Hepatocyte (in vitro differentiated cells): ENCODE data around the gene POLD2. TPM values are rescaled to one million over a fixed set of nuclear protein-coding genes. Genes with fewer than 3 reads are reported as not detected.
A peak's percentile ranks its signal among the peaks of the same experiment; 100 is the strongest.

Experiments
- DNase-seq: peaks from one replicate; pipeline ENCODE4 v3.0.0-alpha.2; 2016; ENCODE audit warnings: low spot score
- H2AFZ ChIP-seq: fragments of 200-600 bp; sonication (generic); 2 replicates; pipeline ENCODE4 v1.6.0; 2016; ENCODE audit warnings: antibody characterized with exemption, mild to moderate bottlenecking
- H3K27ac ChIP-seq: fragments of 200-600 bp; sonication (generic); 2 replicates; pipeline ENCODE4 v1.5.1; 2016; ENCODE audit warnings: mild to moderate bottlenecking
- H3K27me3 ChIP-seq: fragments of 200-600 bp; sonication (generic); 2 replicates; pipeline ENCODE4 v1.6.1; 2016
- H3K36me3 ChIP-seq: fragments of 200-600 bp; sonication (generic); replicated peaks from 2 replicates; pipeline ENCODE4 v1.5.1; 2016; ENCODE audit warnings: low read depth; ENCODE audit not compliant: insufficient read depth
- H3K4me1 ChIP-seq: fragments of 200-600 bp; sonication (generic); 2 replicates; pipeline ENCODE4 v1.5.1; 2016; ENCODE audit warnings: mild to moderate bottlenecking, moderate library complexity; ENCODE audit not compliant: insufficient read depth
- H3K4me2 ChIP-seq: fragments of 200-600 bp; sonication (generic); 2 replicates; pipeline ENCODE4 v1.6.0; 2016
- H3K4me3 ChIP-seq: fragments of 200-600 bp; sonication (generic); 2 replicates; pipeline ENCODE4 v1.5.1; 2016; ENCODE audit warnings: mild to moderate bottlenecking
- H3K79me2 ChIP-seq: fragments of 200-600 bp; sonication (generic); 2 replicates; pipeline ENCODE4 v1.6.0; 2017; ENCODE audit warnings: mild to moderate bottlenecking
- H3K9me2 ChIP-seq: fragments of 200-600 bp; sonication (generic); replicated peaks from 2 replicates; pipeline ENCODE4 v1.6.0; 2017; ENCODE audit warnings: mild to moderate bottlenecking; ENCODE audit not compliant: insufficient read depth
- H3K9me3 ChIP-seq: fragments of 200-600 bp; sonication (generic); 2 replicates; pipeline ENCODE4 v1.5.1; 2016; ENCODE audit warnings: low read depth, mild to moderate bottlenecking
- H4K20me1 ChIP-seq: fragments of 200-600 bp; sonication (generic); 2 replicates; pipeline ENCODE4 v1.6.0; 2016; ENCODE audit warnings: mild to moderate bottlenecking; ENCODE audit not compliant: insufficient read depth, poor library complexity, severe bottlenecking
- EZH2 ChIP-seq: fragments of 200-600 bp; sonication (generic); IDR thresholded peaks from 2 replicates; pipeline ENCODE4 v1.6.1; 2016; ENCODE audit warnings: antibody characterized with exemption, mild to moderate bottlenecking, borderline replicate concordance
- EZH2phosphoT487 ChIP-seq: fragments of 200-600 bp; sonication (generic); IDR thresholded peaks from one replicate; pipeline ENCODE4 v1.6.1; 2018; ENCODE audit warnings: antibody characterized with exemption, mild to moderate bottlenecking, low read depth, moderate library complexity; ENCODE audit not compliant: unreplicated experiment, severe bottlenecking
- WGBS: methylation state at CpG from one replicate; pipeline ENCODE4 v1.1.6; 2016; ENCODE audit warnings: low lambda C conversion rate; ENCODE audit errors: missing lambda C conversion rate; 5-methylcytosine and 5-hydroxymethylcytosine counted together
- polyA plus RNA-seq: library from polyadenylated mRNA; unstranded; fragments of >200 nt; fragmentation: Nextera tagmentation; extraction: Ambion mirVana; gene quantifications from 2 replicates; pipeline ENCODE4 v1.2.1, GENCODE V29; 2016
- total RNA-seq: library from RNA; depleted of rRNA; stranded (reverse); fragments of >200 nt; gene quantifications from 2 replicates; pipeline ENCODE4 v1.2.3, GENCODE V29; 2014
- TF ChIP-seq, protein P1 (sequence below): fragments of 200-600 bp; sonication (generic); IDR thresholded peaks from 2 replicates; pipeline ENCODE4 v1.5.1; 2016; ENCODE audit warnings: antibody characterized with exemption, mild to moderate bottlenecking; ENCODE audit not compliant: poor library complexity

The POLD2 gene
- total and polyA plus RNA-seq, 2 experiments from 2014 or later: 59.9 to 110 TPM

DNA sequence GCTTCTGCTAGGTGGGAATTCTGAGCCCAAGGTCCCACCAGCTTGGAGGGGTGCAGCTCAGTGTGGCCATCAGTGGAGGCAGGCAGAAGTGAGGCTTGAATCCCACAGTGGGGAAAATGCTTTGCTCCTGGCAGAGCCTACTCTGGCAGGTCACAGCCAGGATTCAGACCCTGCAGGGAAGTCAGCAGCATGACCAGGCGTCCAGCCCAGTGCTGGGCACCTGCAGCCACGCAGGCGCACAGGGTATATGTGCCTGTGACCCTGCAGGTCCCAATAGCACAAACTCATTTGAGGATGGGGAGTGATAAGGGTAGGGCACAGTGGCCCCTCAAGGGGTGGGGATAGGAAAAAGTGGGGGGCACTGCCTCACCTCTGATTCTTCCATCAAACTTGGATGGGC, 27.6 kb downstream of the POLD2 start:
- Histone ChIP-seq H3K27me3 (no peaks in the 10 kb centered on the region), H3K36me3 (no peaks in the 10 kb centered on the region), H3K4me3 (no peak overlapping the region), H3K79me2 (no peaks in the 10 kb centered on the region), H3K4me2 (no peak overlapping the region), H3K27ac (no peak overlapping the region), H3K4me1 (peaks cover 5% of the 10 kb centered on the region), H2AFZ (no peak overlapping the region), H3K9me3 (no peaks in the 10 kb centered on the region), H3K9me2 (no peaks in the 10 kb centered on the region), H4K20me1 (no peaks in the 10 kb centered on the region)
- WGBS: 86% methylated on average over 3 of the region's 3 CpGs
- DNase-seq: no peak
- no peak for TF ChIP-seq EZH2
- TF ChIP-seq, protein P1, sequence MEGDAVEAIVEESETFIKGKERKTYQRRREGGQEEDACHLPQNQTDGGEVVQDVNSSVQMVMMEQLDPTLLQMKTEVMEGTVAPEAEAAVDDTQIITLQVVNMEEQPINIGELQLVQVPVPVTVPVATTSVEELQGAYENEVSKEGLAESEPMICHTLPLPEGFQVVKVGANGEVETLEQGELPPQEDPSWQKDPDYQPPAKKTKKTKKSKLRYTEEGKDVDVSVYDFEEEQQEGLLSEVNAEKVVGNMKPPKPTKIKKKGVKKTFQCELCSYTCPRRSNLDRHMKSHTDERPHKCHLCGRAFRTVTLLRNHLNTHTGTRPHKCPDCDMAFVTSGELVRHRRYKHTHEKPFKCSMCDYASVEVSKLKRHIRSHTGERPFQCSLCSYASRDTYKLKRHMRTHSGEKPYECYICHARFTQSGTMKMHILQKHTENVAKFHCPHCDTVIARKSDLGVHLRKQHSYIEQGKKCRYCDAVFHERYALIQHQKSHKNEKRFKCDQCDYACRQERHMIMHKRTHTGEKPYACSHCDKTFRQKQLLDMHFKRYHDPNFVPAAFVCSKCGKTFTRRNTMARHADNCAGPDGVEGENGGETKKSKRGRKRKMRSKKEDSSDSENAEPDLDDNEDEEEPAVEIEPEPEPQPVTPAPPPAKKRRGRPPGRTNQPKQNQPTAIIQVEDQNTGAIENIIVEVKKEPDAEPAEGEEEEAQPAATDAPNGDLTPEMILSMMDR: no peak
- TF ChIP-seq EZH2phosphoT487: no peak

DNA sequence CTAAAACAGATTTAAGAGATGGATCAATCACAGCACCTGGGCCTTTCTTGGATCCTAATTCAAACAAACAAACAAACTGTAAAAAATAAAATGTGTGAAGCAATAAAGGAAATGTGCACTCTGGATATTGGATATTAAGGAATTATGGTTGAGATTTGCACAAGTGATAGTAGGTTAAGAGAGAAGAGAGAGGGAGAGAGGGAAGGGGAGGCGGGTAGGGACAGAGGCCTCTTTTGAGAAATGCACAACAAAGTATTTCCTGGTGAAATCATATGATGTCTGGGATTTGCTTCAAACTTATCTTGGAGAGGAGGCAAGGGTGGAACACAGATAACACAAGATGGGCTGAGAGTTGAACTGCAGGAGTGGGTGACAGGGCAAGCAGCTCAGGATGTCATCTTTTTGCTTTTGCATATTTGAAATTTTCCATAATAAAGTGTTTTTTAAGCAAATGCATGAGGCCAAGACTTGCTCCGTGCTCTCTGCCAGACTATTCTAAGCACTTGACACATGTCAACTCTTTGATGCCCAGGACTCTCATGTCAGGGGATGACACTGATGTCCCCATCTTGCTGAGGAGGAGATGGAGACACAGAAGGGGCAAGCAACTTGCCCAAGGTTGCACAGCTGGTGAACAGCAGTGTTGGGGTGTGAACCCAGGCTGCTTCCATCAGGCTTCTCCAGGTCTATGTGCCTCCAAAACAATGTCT, 28.3 kb downstream of the POLD2 start:
- Histone ChIP-seq H3K27ac (peak overlapping the region; percentile 44), H3K4me1 (peaks cover 5% of the 10 kb centered on the region), H3K9me3 (no peaks in the 10 kb centered on the region), H4K20me1 (no peaks in the 10 kb centered on the region), H2AFZ (no peak overlapping the region), H3K4me2 (no peak overlapping the region), H3K4me3 (no peak overlapping the region), H3K79me2 (no peaks in the 10 kb centered on the region), H3K36me3 (no peaks in the 10 kb centered on the region), H3K9me2 (no peaks in the 10 kb centered on the region), H3K27me3 (no peaks in the 10 kb centered on the region)
- TF ChIP-seq, protein P1: no peak
- TF ChIP-seq EZH2 (no peak), EZH2phosphoT487 (no peak)
- 47% methylated on average over 2 of the region's 2 CpGs for WGBS
- DNase-seq: no peak

DNA sequence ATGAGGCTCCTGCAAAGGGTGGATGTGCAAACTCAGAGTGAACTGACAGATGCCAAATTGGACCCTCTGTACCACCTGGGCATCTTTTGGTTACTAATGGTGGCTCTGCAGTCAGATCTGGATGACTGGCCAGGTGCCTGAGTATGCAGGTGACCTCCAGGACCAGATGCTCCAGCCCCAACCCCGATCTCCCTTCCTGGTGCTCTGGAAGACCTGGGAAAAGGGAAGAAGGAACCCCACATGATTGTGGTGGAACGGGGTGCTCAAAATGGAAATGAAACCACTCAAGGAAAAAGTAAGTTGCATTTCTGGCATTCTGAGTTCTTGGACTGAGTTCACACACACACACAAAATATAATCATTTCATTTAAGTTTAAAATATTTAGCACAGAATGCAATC, 29.0 kb downstream of the POLD2 start:
- no peak for DNase-seq
- Histone ChIP-seq H3K27ac (peak overlapping the region; percentile 44), H4K20me1 (no peaks in the 10 kb centered on the region), H3K36me3 (no peaks in the 10 kb centered on the region), H3K4me2 (no peak overlapping the region), H3K79me2 (no peaks in the 10 kb centered on the region), H3K27me3 (no peaks in the 10 kb centered on the region), H3K4me1 (peaks cover 5% of the 10 kb centered on the region), H3K9me3 (no peaks in the 10 kb centered on the region), H3K4me3 (no peak overlapping the region), H2AFZ (no peak overlapping the region), H3K9me2 (no peaks in the 10 kb centered on the region)
- WGBS: 70% methylated on average over 2 of the region's 2 CpGs
- TF ChIP-seq EZH2 (no peak), EZH2phosphoT487 (no peak)
- TF ChIP-seq, protein P1: no peak
